ENCODE results near the gene SLC22A14.
"Not testable (repeated sequence)": the region's sequence is repeated elsewhere in the genome, so short reads cannot be mapped to it uniquely, and the experiment has no call there.

Gene SLC22A14

GRCh38 chr3:38268522-38268921, 13.6 kb upstream of the SLC22A14 start:
- no peak for DNase-seq (ENCODE audit: low read depth in 2 of 3, low spot score in 1 of 3)

- no peak for DNase-seq (ENCODE audit: low read depth in 2 of 3, low spot score in 1 of 3)
Observed at GRCh38 chr3:38270606-38271005, 11.5 kb upstream of the SLC22A14 start.

GRCh38 chr3:38271553-38271952, 10.5 kb upstream of the SLC22A14 start:
- DNase-seq (ENCODE audit: low read depth in 2 of 3, low spot score in 1 of 3), result no peak

- no peak for DNase-seq (ENCODE audit: low read depth in 2 of 3, low spot score in 1 of 3)
Observed at GRCh38 chr3:38274864-38275649, 7.0 kb upstream of the SLC22A14 start.

- DNase-seq (ENCODE audit: low read depth in 2 of 3, low spot score in 1 of 3), result no peak
Observed at GRCh38 chr3:38275658-38276057, 6.4 kb upstream of the SLC22A14 start.

GRCh38 chr3:38276081-38276916, 5.8 kb upstream of the SLC22A14 start:
- no peak for DNase-seq (ENCODE audit: low read depth in 2 of 3, low spot score in 1 of 3)

- DNase-seq (ENCODE audit: low read depth in 2 of 3, low spot score in 1 of 3), result no peak
Observed at GRCh38 chr3:38276917-38277630, 5.0 kb upstream of the SLC22A14 start.

- no peak for DNase-seq (ENCODE audit: low read depth in 2 of 3, low spot score in 1 of 3)
Observed at GRCh38 chr3:38278841-38279240, 3.3 kb upstream of the SLC22A14 start.

- DNase-seq (ENCODE audit: low read depth in 2 of 3, low spot score in 1 of 3), result no peak
Observed at GRCh38 chr3:38283810-38284755, 2.0 kb downstream of the SLC22A14 start.

GRCh38 chr3:38284756-38285150, 2.7 kb downstream of the SLC22A14 start:
- no peak for DNase-seq (ENCODE audit: low read depth in 2 of 3, low spot score in 1 of 3)

GRCh38 chr3:38289286-38290217, 7.5 kb downstream of the SLC22A14 start:
- not testable (repeated sequence) for DNase-seq (ENCODE audit: low read depth in 2 of 3, low spot score in 1 of 3)

GRCh38 chr3:38297053-38297452, 15.0 kb downstream of the SLC22A14 start:
- not testable (repeated sequence) for DNase-seq (ENCODE audit: low read depth in 2 of 3, low spot score in 1 of 3)

- DNase-seq (ENCODE audit: low read depth in 2 of 3, low spot score in 1 of 3), result no peak
Observed at GRCh38 chr3:38297537-38297936, 15.4 kb downstream of the SLC22A14 start.

- DNase-seq (ENCODE audit: low read depth in 2 of 3, low spot score in 1 of 3), result no peak
Observed at GRCh38 chr3:38297947-38298711, 16.0 kb downstream of the SLC22A14 start.

GRCh38 chr3:38306941-38307340, 24.8 kb downstream of the SLC22A14 start:
- no peak for DNase-seq (ENCODE audit: low read depth in 2 of 3, low spot score in 1 of 3)

- no peak for DNase-seq (ENCODE audit: low read depth in 2 of 3, low spot score in 1 of 3)
Observed at GRCh38 chr3:38307599-38307998, 25.5 kb downstream of the SLC22A14 start.

GRCh38 chr3:38308456-38308855, 26.4 kb downstream of the SLC22A14 start:
- no peak for DNase-seq (ENCODE audit: low read depth in 2 of 3, low spot score in 1 of 3)

GRCh38 chr3:38311476-38311875, 29.4 kb downstream of the SLC22A14 start:
- DNase-seq (ENCODE audit: low read depth in 2 of 3, low spot score in 1 of 3), result no peak

GRCh38 chr3:38311941-38312340, 29.8 kb downstream of the SLC22A14 start:
- no peak for DNase-seq (ENCODE audit: low read depth in 2 of 3, low spot score in 1 of 3)
